Muscle layer of colon (tissue), 2 donors: Measurements from ENCODE around the gene AMPD2.
"Not testable (repeated sequence)": the region's sequence is repeated elsewhere in the genome, so short reads cannot be mapped to it uniquely, and the experiment has no call there.

Experiments
- H3K27ac ChIP-seq: one replicate; pipeline ENCODE4 v1.7.0; 2013; ENCODE audit warnings: low read depth, mild to moderate bottlenecking, low read length, moderate library complexity
- H3K27me3 ChIP-seq, 2 donors: one replicate each; pipeline ENCODE4 v1.7.0; 2013; ENCODE audit warnings: low read length in 2 of 2, mild to moderate bottlenecking in 2 of 2; ENCODE audit not compliant: insufficient read depth in 2 of 2, control insufficient read depth in 1 of 2
- H3K36me3 ChIP-seq: one replicate; pipeline ENCODE4 v1.7.0; 2013; ENCODE audit warnings: mild to moderate bottlenecking, low read length; ENCODE audit not compliant: insufficient read depth
- H3K4me1 ChIP-seq: one replicate; pipeline ENCODE4 v1.7.0; 2013; ENCODE audit warnings: mild to moderate bottlenecking, low read length; ENCODE audit not compliant: insufficient read depth
- H3K4me3 ChIP-seq, 2 donors: one replicate each; pipeline ENCODE4 v1.7.0; 2013; ENCODE audit warnings: low read length in 2 of 2, low read depth in 1 of 2, mild to moderate bottlenecking in 1 of 2, moderate library complexity in 1 of 2
- H3K9ac ChIP-seq: one replicate; pipeline ENCODE4 v1.7.0; 2013; ENCODE audit warnings: low read length
- H3K9me3 ChIP-seq: one replicate; pipeline ENCODE4 v1.7.0; 2013; ENCODE audit warnings: mild to moderate bottlenecking, low read length
- donor health status: abdominal sarcoma.
- donor health status: Adenocarcinoma of cecum.

AMPD2 gene

DNA sequence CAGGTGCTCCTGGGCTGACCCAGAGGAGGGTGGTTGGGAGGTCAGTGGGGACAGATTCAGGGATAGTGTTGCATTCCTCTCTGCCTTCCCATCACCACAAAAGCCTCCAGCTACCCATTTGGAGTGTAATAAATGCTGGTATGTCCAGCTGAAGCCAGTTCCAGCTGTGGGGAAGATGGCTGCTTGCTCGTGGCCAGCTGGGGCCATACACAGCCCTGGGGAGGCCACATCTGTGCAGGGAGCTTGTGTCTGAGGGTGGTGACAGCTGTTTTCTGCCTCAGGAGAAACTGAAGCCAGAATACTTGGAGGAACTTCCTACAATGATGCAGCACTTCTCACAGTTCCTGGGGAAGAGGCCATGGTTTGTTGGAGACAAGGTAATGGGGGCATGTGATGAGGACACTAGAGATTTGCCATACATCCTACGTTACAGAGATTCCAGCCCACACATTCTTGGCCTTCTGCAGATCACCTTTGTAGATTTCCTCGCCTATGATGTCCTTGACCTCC lies 39.0 kb downstream of the AMPD2 start:
- Histone ChIP-seq H3K4me3 (no peak overlapping the region), H3K36me3 (peaks cover 18% of the 10 kb centered on the region), H3K9me3 (no peaks in the 10 kb centered on the region), H3K27me3 (no peaks in the 10 kb centered on the region), H3K4me1 (peaks cover 11% of the 10 kb centered on the region), H3K9ac (no peak overlapping the region), H3K27ac (no peak overlapping the region)

DNA sequence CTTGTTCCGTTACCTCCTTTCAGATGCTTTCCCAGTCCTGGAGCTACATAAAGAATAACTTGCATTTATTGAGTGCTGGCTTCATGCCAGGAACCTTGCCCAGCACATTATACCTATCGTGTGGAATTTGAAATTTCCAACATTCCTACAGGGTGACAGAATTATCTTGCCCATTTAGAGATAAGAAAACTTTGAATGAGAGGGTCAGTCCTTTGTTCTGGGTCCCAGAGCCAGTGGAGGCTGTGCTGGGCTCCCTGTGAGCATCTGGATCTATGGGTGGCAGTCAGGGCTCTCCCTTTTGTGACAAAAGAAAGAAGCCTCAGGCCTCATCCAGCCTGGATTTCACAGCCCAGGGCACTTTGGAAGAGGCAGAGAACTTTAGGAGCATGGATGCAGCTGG lies 39.5 kb downstream of the AMPD2 start:
- no peak overlapping the region for H3K4me3 ChIP-seq
- H3K36me3 ChIP-seq: peaks cover 18% of the 10 kb centered on the region
- H3K27me3 ChIP-seq: no peaks in the 10 kb centered on the region
- no peak overlapping the region for H3K27ac ChIP-seq
- H3K4me1 ChIP-seq: peaks cover 11% of the 10 kb centered on the region
- no peaks in the 10 kb centered on the region for H3K9me3 ChIP-seq
- H3K9ac ChIP-seq: no peak overlapping the region

DNA sequence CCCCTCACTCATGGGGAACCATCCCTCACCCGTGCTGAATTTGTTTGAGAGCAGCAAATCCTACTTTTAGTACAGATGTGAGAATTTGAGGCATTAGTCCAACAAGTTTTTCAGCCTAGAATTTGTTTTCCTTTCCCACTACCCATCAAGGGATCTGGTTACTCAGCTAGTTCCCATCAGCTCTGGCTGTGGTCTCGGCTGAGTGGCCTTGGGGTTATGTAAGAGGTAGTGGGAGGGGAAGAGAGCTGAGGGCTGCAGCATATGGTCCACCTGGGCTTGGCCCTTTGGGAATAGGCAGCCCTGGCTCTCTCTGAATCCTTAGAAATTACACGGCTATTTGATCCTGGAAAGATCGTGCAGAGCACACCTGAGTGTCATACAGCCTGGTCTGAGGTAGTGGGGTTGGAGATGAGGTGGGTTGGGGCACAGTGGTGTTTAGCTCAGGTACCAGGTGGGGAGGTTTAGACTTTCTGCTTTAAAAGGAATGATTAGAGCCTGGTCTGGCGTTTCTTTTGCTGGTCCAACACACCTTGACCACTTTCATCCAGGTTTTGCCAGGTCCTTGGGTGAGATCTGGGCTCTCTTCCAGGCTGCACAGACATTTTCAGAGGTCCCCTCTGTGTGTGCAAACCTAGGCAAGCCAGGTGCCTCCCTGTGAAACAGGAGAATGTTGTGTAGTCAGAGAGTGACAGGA lies 40.5 kb downstream of the AMPD2 start:
- no peak overlapping the region for H3K27ac ChIP-seq
- no peaks in the 10 kb centered on the region for H3K9me3 ChIP-seq
- no peaks in the 10 kb centered on the region for H3K27me3 ChIP-seq
- H3K4me1 ChIP-seq: peaks cover 4% of the 10 kb centered on the region
- H3K4me3 ChIP-seq: no peak overlapping the region
- no peak overlapping the region for H3K9ac ChIP-seq
- peaks cover 23% of the 10 kb centered on the region for H3K36me3 ChIP-seq

DNA sequence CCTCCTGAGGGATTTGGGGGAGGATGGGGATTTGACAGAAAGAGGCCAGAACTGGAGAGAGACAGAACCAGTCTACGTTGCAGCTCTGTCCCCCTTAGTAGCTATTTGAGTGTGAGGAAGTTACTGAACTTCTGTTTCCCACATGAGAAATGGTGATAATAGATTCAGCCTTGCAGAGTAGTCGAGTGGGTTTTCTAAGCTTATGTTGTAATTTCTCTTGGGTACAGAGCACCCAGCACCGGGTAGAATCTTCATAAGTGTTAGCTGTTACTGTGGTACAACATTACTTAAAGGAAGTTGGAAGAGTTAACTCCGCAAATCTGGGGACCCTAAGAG lies 41.0 kb downstream of the AMPD2 start:
- H3K9me3 ChIP-seq, H3K27ac ChIP-seq, H3K4me1 ChIP-seq, H3K9ac ChIP-seq, H3K27me3 ChIP-seq, H3K4me3 ChIP-seq: not testable (repeated sequence)
- peaks cover 23% of the 10 kb centered on the region for H3K36me3 ChIP-seq

DNA sequence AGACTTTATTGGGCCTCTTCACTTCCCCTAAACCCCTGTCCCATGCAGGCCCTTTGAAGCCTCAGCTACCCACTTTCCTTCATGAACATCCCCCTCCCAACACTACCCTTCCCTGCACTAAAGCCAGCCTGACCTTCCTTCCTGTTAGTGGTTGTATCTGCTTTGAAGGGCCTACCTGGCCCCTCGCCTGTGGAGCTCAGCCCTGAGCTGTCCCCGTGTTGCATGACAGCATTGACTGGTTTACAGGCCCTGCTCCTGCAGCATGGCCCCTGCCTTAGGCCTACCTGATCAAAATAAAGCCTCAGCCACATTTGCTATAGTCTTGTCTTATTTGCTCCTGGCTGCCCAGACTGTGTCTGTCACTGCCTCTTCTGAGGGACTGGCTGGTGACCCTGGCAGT lies 41.8 kb downstream of the AMPD2 start:
- Histone ChIP-seq H3K9me3 (no peaks in the 10 kb centered on the region), H3K36me3 (peaks cover 23% of the 10 kb centered on the region), H3K27me3 (no peaks in the 10 kb centered on the region), H3K4me1 (no peaks in the 10 kb centered on the region), H3K9ac (no peak overlapping the region), H3K4me3 (no peak overlapping the region), H3K27ac (no peak overlapping the region)

DNA sequence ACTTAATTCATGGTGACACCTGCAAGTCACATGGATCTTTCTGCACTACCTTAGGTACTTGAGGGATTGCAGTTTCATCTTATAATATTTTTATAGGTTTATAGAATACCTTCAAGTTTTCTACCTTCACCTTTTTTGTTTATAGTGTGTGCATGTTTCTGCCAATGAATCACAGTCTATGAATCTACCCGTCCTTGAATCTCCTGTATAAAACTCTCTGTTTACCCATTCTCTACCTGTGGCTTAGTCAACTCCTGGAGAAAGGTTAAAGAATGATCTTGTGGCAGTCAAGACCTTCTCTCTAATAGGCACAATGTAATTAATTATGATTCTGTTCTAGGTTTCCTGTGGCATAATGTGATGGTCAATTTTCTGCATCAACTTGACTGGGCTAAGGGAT lies 45.0 kb downstream of the AMPD2 start:
- Histone ChIP-seq H3K9ac (no peak overlapping the region), H3K27ac (no peak overlapping the region), H3K4me1 (peaks cover 9% of the 10 kb centered on the region), H3K27me3 (no peaks in the 10 kb centered on the region), H3K4me3 (no peak overlapping the region), H3K9me3 (no peaks in the 10 kb centered on the region), H3K36me3 (peaks cover 13% of the 10 kb centered on the region)

DNA sequence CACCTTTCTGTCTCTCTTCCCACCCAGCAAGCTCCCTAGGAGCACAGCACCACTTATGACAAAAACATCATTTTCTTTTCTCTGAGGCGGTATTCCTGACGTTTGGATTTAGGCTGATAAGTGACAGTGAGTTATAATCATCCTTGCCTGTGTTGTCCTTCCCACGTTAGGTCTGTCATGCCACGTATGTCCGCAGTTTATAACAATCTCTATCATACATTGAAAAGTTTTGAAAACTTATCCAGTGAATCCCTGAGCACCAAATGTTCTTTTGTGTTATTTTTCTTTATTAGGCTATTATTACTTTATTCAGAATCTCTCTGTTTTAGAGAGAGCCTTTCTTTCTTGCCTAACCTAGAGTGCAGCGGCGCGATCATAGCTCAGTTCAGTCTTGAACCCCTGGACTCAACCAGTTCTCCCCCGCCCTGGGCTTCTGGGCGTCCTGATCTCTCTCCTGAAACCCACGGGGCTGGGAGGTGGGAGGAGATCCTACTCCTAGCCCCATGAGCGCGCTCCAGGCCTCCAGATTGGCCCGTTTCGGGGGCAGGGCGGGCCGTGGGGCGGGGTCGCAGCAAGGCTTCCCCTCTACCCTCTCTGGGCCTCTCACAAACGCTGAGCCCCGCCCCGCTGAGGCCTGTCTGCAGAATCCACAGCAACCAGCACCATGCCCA lies 48.0 kb downstream of the AMPD2 start, which contains the start of gene GSTM2:
TSS of gene GSTM2 (plus strand) at position 606 of the 671 bp plus-strand sequence. CDS start at position 665, 59 bp downstream.
- peak within 1 kb of the TSS; percentile 53 for H3K9ac ChIP-seq
- H3K27me3 ChIP-seq: no peaks in the 10 kb centered on the region
- H3K36me3 ChIP-seq: peaks cover 12% of the 10 kb centered on the region
- H3K4me1 ChIP-seq: peaks cover 13% of the 10 kb centered on the region
- peak within 1 kb of the TSS; percentile 41 for H3K27ac ChIP-seq
- peak within 1 kb of the TSS; percentile 62 to 77 for H3K4me3 ChIP-seq
- H3K9me3 ChIP-seq: no peaks in the 10 kb centered on the region

DNA sequence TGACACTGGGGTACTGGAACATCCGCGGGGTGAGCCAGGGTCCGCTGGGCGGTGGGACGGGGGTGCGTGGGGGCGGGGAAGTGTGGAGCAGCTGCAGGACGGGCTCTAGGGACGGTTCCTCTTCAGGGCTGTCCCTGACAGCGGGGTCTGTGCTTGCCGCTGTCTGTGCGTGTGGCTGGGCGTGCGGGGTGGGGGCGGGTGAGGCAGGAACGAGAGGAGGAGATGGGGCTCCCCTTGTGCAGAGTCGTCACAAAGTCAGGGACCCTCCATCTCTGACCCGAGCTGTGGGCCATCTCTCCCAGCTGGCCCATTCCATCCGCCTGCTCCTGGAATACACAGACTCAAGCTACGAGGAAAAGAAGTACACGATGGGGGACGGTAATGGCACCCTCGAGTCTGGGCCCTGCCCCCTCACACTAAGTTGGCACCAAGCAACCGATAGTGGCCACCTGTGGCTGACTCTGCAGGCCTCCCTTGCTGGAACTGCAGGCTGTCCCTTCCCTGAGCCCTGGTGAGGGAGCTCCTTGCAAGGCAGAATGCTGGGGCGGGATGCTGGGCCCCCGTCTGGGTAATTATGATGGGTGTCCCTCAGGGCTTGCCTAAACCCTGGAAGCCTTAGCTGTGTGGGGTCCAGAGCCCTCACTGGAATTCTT lies 48.6 kb downstream of the AMPD2 start:
- no peaks in the 10 kb centered on the region for H3K27me3 ChIP-seq
- H3K27ac ChIP-seq: peak overlapping the region; percentile 41
- peak overlapping the region; percentile 53 for H3K9ac ChIP-seq
- H3K4me3 ChIP-seq: peak overlapping the region; percentile 62 to 77
- peaks cover 12% of the 10 kb centered on the region for H3K36me3 ChIP-seq
- H3K9me3 ChIP-seq: no peaks in the 10 kb centered on the region
- peaks cover 13% of the 10 kb centered on the region for H3K4me1 ChIP-seq

DNA sequence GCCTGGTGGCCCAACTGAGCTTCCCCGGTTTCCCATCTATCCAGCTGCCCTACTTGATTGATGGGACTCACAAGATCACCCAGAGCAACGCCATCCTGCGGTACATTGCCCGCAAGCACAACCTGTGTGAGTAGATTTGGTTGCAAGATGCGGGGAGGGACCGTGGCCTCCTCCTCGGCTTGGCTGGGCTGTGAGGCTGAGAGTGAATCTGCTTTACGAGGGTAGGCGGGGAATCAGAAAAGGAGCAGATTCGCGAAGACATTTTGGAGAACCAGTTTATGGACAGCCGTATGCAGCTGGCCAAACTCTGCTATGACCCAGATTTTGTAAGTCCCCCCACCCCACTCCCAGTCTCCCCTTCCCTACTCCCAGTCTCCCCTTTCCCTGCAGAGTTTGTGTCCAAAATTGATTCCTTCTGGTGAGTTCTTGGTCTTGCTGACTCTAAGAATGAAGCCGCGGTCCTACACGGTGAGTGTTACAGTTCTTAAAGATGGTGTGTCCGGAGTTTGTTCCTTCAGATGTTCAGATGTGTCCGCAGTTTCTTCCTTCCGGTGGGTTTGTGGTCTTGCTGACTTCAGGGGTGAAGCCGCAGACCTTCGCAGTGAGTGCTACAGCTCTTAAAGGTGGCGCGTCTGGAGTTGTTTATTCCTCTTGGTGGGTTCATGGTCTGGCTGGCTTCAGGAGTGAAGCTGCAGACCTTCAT lies 49.8 kb downstream of the AMPD2 start:
- Histone ChIP-seq H3K9me3 (no peaks in the 10 kb centered on the region), H3K4me1 (peaks cover 13% of the 10 kb centered on the region), H3K9ac (no peak overlapping the region), H3K4me3 (no peak overlapping the region), H3K36me3 (peaks cover 12% of the 10 kb centered on the region), H3K27ac (no peak overlapping the region), H3K27me3 (no peaks in the 10 kb centered on the region)

DNA sequence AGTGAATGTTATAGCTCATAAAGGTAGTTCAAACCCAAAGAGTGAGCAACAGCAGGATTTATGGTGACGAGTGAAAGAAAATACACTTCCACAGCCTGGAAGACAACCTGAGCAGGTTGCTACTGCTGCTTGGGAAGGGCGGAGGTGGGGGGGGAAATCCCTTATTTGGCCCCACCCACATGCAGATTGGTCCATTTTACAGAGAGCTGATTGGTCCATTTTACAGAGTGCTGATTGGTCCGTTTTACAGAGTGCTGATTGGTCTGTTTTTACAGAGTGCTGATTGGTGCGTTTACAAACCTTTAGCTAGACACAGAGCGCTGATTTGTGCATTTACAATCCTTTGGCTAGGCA lies 50.3 kb downstream of the AMPD2 start:
- not testable (repeated sequence) for H3K9ac ChIP-seq, H3K9me3 ChIP-seq, H3K4me3 ChIP-seq, H3K36me3 ChIP-seq, H3K27ac ChIP-seq, H3K27me3 ChIP-seq
- peaks cover 13% of the 10 kb centered on the region for H3K4me1 ChIP-seq

DNA sequence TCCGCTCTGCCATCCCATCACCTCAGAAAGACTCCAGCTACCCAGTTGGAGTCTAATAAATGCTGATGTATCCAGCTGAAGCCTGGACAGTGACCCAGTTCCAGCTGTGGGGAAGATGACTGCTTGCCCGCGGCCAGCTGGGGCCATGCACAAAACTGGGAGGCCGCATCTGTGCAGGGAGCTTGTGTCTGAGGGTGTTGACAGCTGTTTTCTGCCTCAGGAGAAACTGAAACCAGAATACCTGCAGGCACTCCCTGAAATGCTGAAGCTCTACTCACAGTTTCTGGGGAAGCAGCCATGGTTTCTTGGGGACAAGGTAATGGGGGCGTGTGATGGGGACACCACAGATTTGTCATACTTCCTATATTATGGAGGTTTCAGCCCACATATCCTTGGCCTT lies 51.4 kb downstream of the AMPD2 start:
- Histone ChIP-seq H3K27me3 (no peaks in the 10 kb centered on the region), H3K4me1 (peaks cover 13% of the 10 kb centered on the region), H3K4me3 (no peak overlapping the region), H3K36me3 (peaks cover 7% of the 10 kb centered on the region), H3K27ac (no peak overlapping the region), H3K9me3 (no peaks in the 10 kb centered on the region), H3K9ac (no peak overlapping the region)
